Endothelial cell of umbilical vein (primary cell): ENCODE data around the gene FKBP8.

Experiments used
- CTCF ChIP-seq, 2 donors: IDR thresholded peaks; 1 replicate in 1 of 2; 2 replicates in 1 of 2; pipeline ENCODE4 v1.5.1; 2011; ENCODE audit warnings: low read length in 2 of 2, mild to moderate bottlenecking in 2 of 2, moderate library complexity in 2 of 2, control low read depth in 1 of 2, inconsistent platforms in 1 of 2, low read depth in 1 of 2; ENCODE audit not compliant: insufficient read depth in 1 of 2; ENCODE audit errors: extremely low read depth in 1 of 2
- EZH2 ChIP-seq: IDR thresholded peaks from 2 replicates; pipeline ENCODE4 v1.6.1; 2012; ENCODE audit warnings: borderline replicate concordance, low read depth, mild to moderate bottlenecking, moderate library complexity, low read length, inconsistent platforms; ENCODE audit not compliant: severe bottlenecking
- FOS ChIP-seq: IDR thresholded peaks from 2 replicates; pipeline ENCODE4 v1.6.1; 2011; ENCODE audit warnings: mild to moderate bottlenecking, low read length, moderate library complexity, borderline replicate concordance; ENCODE audit not compliant: insufficient read depth
- GATA2 ChIP-seq: IDR thresholded peaks from 2 replicates; pipeline ENCODE4 v1.7.0; 2011; ENCODE audit warnings: low read depth, mild to moderate bottlenecking, moderate library complexity, mixed read lengths, low read length; ENCODE audit not compliant: insufficient read length, insufficient read depth
- JUN ChIP-seq: IDR thresholded peaks from 2 replicates; pipeline ENCODE4 v1.6.1; 2011; ENCODE audit warnings: borderline replicate concordance, low read depth; ENCODE audit not compliant: insufficient read length, insufficient read depth
- MAX ChIP-seq: IDR thresholded peaks from 2 replicates; pipeline ENCODE4 v1.6.1; 2011; ENCODE audit not compliant: insufficient read depth, insufficient read length
- MYC ChIP-seq: IDR thresholded peaks from one replicate; pipeline ENCODE4 v1.6.1; 2011; ENCODE audit warnings: mild to moderate bottlenecking, low read depth, low read length
- POLR2A ChIP-seq: IDR thresholded peaks from 2 replicates; pipeline ENCODE4 v1.6.1; 2012; ENCODE audit warnings: low read depth, mild to moderate bottlenecking, control low read depth, low read length
- POLR2AphosphoS5 ChIP-seq: IDR thresholded peaks from 2 replicates; pipeline ENCODE4 v1.6.1; 2012; ENCODE audit warnings: low read depth, mild to moderate bottlenecking, control low read depth, low read length, moderate library complexity; ENCODE audit not compliant: insufficient read depth

DNA sequence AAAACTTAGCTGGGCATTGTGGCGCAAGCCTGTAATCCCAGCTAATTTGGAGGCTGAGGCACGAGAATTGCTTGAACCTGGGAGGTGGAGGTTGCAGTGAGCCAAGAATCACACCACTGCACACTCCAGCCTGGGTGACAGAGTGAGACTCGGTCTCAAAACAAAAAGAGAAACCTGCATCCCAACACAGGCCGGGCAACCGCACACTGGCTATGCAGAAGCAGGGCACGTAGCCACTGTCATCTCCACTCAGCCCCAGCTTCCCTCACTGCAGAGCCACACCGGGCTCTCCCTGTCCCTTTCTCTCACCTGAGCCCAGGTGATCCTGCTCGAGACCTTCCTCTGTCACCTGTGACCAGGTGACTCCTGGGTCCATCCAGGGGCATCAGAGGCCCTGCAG lies 33.2 kb downstream of the FKBP8 start:
- TF ChIP-seq CTCF (IDR thresholded peaks at IDR 0.05; ENCODE audit: extremely low read depth in 1 of 2, insufficient read depth in 1 of 2, low read depth in 1 of 2, low read length in 2 of 2) (no peak), JUN (no peak), GATA2 (no peak), MAX (no peak), EZH2 (no peak), POLR2AphosphoS5 (no peak), POLR2A (no peak), FOS (no peak), MYC (no peak)
